B cell (primary cell): Measurements from ENCODE around the gene ANKRD33B. TPM values are rescaled to one million over a fixed set of nuclear protein-coding genes. Genes with fewer than 3 reads are reported as not detected.

Experiments
- ATAC-seq: fragments of 200-7000 bp; cut with Tn5 transposase; one replicate; pipeline ENCODE4 v1.10.0; 2021; ENCODE audit warnings: low read depth, mild to moderate bottlenecking, moderate number of reproducible peaks, moderate library complexity
- CTCF ChIA-PET: fragments of 350-600 bp; sonication (Branson Sonifier 250); formaldehyde crosslinking; loops from one replicate; lab custom pipeline; 2021; ENCODE audit warnings: antibody characterized with exemption, inconsistent platforms; lab: Charles Lee
- POLR2A ChIA-PET: fragments of 350-600 bp; sonication (Branson Sonifier 250); formaldehyde crosslinking; loops from one replicate; lab custom pipeline; 2021; ENCODE audit warnings: antibody characterized with exemption; lab: Charles Lee
- DNase-seq: peaks from one replicate; pipeline ENCODE4 v3.0.0; 2013
- H2AFZ ChIP-seq: 2 replicates; pipeline ENCODE4 v1.6.1; 2012; ENCODE audit warnings: mild to moderate bottlenecking, low read depth, low read length; ENCODE audit not compliant: insufficient read depth, poor library complexity, severe bottlenecking
- H3K27ac ChIP-seq, 2 donors: 1 replicate in 1 of 2; 2 replicates in 1 of 2; pipeline ENCODE4 v1.5.1; 2012 to 2013; ENCODE audit warnings: low read length in 2 of 2, mild to moderate bottlenecking in 2 of 2, moderate library complexity in 1 of 2
- H3K27me3 ChIP-seq, 4 experiments: fragments of 200-600 bp in 1 of 4; sonication (generic) in 1 of 4; replicated peaks in 1 of 4; 1 replicate in 2 of 4; 2 replicates in 2 of 4; pipeline versions ENCODE4 v1.6.1 to v1.7.0; 2013 to 2016; ENCODE audit warnings: low read length in 3 of 4, mild to moderate bottlenecking in 2 of 4, mixed read lengths in 1 of 4, moderate library complexity in 1 of 4; ENCODE audit not compliant: insufficient read depth in 4 of 4, control insufficient read depth in 3 of 4; ENCODE audit errors: control extremely low read depth in 1 of 4
- H3K36me3 ChIP-seq, 2 experiments: replicated peaks in 1 of 2; 1 replicate in 1 of 2; 2 replicates in 1 of 2; pipeline versions ENCODE4 v1.6.1 to v1.7.1; 2013; ENCODE audit warnings: low read length in 1 of 2; ENCODE audit not compliant: insufficient read depth in 2 of 2, control insufficient read depth in 1 of 2; ENCODE audit errors: control extremely low read depth in 1 of 2, extremely low read depth in 1 of 2
- H3K4me1 ChIP-seq, 2 donors: fragments of 200-600 bp in 1 of 2; sonication (generic) in 1 of 2; 1 replicate in 1 of 2; 2 replicates in 1 of 2; pipeline versions ENCODE4 v1.5.1 to v1.6.1; 2013 to 2017; ENCODE audit warnings: low read length in 2 of 2; ENCODE audit not compliant: control insufficient read depth in 2 of 2, insufficient read depth in 2 of 2
- H3K4me2 ChIP-seq: replicated peaks from 2 replicates; pipeline ENCODE3; 2012; ENCODE audit warnings: mild to moderate bottlenecking, low read depth, low read length; ENCODE audit not compliant: poor library complexity, severe bottlenecking
- H3K4me3 ChIP-seq, 5 experiments: fragments of 200-600 bp in 1 of 5; sonication (generic) in 1 of 5; 1 replicate in 3 of 5; 2 replicates in 2 of 5; pipeline versions ENCODE4 v1.5.1 to v1.7.0; 2011 to 2016; ENCODE audit warnings: low read length in 4 of 5, mild to moderate bottlenecking in 4 of 5, low read depth in 2 of 5, control low read depth in 1 of 5, moderate library complexity in 1 of 5; ENCODE audit not compliant: insufficient read depth in 1 of 5; ENCODE audit errors: control extremely low read depth in 1 of 5, extremely low read depth in 1 of 5
- H3K79me2 ChIP-seq: fragments of 200-600 bp; sonication (generic); one replicate; pipeline ENCODE4 v1.6.0; 2016; ENCODE audit warnings: low read length; ENCODE audit not compliant: control insufficient read depth, insufficient read depth
- H3K9ac ChIP-seq: fragments of 200-600 bp; sonication (generic); 2 replicates; pipeline ENCODE4 v1.6.1; 2017; ENCODE audit warnings: mild to moderate bottlenecking, low read length, moderate library complexity
- H3K9me3 ChIP-seq, 3 donors: one replicate each; pipeline versions ENCODE4 v1.6.1 to v1.7.1; 2013; ENCODE audit warnings: low read length in 2 of 3; ENCODE audit not compliant: control insufficient read depth in 2 of 3, insufficient read depth in 1 of 3; ENCODE audit errors: control extremely low read depth in 1 of 3
- H4K20me1 ChIP-seq: 2 replicates; pipeline ENCODE4 v1.6.0; 2012; ENCODE audit warnings: mild to moderate bottlenecking, low read length; ENCODE audit not compliant: insufficient read depth, control insufficient read depth, poor library complexity, severe bottlenecking
- H3K27ac Mint-ChIP-seq: one replicate; pipeline ENCODE4 v1.8.0; 2021; ENCODE audit warnings: mixed read lengths
- H3K27me3 Mint-ChIP-seq: one replicate; pipeline ENCODE4 v1.8.0; 2021; ENCODE audit warnings: mixed read lengths
- H3K4me1 Mint-ChIP-seq: one replicate; pipeline ENCODE4 v1.8.0; 2021; ENCODE audit warnings: mixed read lengths
- H3K4me3 Mint-ChIP-seq: one replicate; pipeline ENCODE4 v1.8.0; 2021; ENCODE audit warnings: mixed read lengths
- H3K9me3 Mint-ChIP-seq: one replicate; pipeline ENCODE4 v1.8.0; 2022; ENCODE audit warnings: mixed read lengths; ENCODE audit not compliant: insufficient read depth
- CTCF ChIP-seq: fragments of 200-600 bp; IDR thresholded peaks from one replicate; pipeline ENCODE4 v1.8.0; 2022; ENCODE audit warnings: antibody characterized with exemption, mild to moderate bottlenecking
- EZH2 ChIP-seq: IDR thresholded peaks from 2 replicates; pipeline ENCODE4 v1.6.1; 2012; ENCODE audit warnings: borderline replicate concordance, low read depth, mild to moderate bottlenecking, moderate library complexity, low read length; ENCODE audit not compliant: insufficient read depth, poor library complexity, severe bottlenecking
- WGBS: methylation state at CpG from one replicate; pipeline ENCODE4 v1.1.5; 2013; ENCODE audit warnings: missing lambda C conversion rate; ENCODE audit not compliant: insufficient coverage; 5-methylcytosine and 5-hydroxymethylcytosine counted together
- intact Hi-C: fragments of 100-400 bp; cut with micrococcal nuclease; formaldehyde crosslinking; loops from one replicate; pipeline ENCODE4 v1.10.0; 2022
- polyA plus RNA-seq: library from polyadenylated mRNA; depleted of rRNA; stranded (reverse); fragments of >200 nt; gene quantifications from 2 replicates; pipeline ENCODE4 v1.2.3, GENCODE V29; 2012
- total RNA-seq, 2 donors: library from RNA; stranded (reverse); fragments of 120-200 nt in 1 of 2; gene quantifications; 1 replicate in 1 of 2; 2 replicates in 1 of 2; pipeline versions ENCODE4 v1.2.3 to v1.2.4, GENCODE V29; 2013 to 2022

Gene ANKRD33B
- total and polyA plus RNA-seq, 2 donors (not counting 1 experiment from before 2014, with no cell fraction given) = 2.9 to 23.4 TPM

GRCh38 chr5:10602031-10602806 is 38.3 kb downstream of the ANKRD33B start:
- no peak for TF ChIP-seq EZH2
- no peak for TF ChIP-seq CTCF
- no peaks in the 10 kb centered on the region for H3K27me3 Mint-ChIP-seq
- no peaks in the 10 kb centered on the region for H3K9me3 Mint-ChIP-seq
- no peak overlapping the region for H2AFZ ChIP-seq
- ATAC-seq = no peak
- peaks cover 68% of the 10 kb centered on the region for H3K79me2 ChIP-seq
- no peak overlapping the region for H3K4me3 ChIP-seq
- H3K9me3 ChIP-seq = peaks cover 0 to 4% (median 2%) of the 10 kb centered on the region in 3 donors
- H4K20me1 ChIP-seq = peaks cover 26% of the 10 kb centered on the region
- ChIA-PET POLR2A (interaction anchor here (0.6 kb wide), 1 partner anchor 158 kb away, joined by 8 read pairs; no protein-coding TSS in a partner anchor), CTCF (interaction anchor here (0.6 to 1.5 kb wide), 3 partner anchors 11 to 25 kb away, joined by 3 to 5 read pairs (median 4); no protein-coding TSS in a partner anchor)
- no peaks in the 10 kb centered on the region for H3K36me3 ChIP-seq
- 90% methylated on average over 15 of the region's 15 CpGs for WGBS
- peak overlapping the region; percentile 74 for H3K4me3 Mint-ChIP-seq
- peaks cover 52% of the 10 kb centered on the region for H3K4me1 Mint-ChIP-seq
- intact Hi-C loops = no loop called here
- H3K4me2 ChIP-seq = no peak overlapping the region
- H3K9ac ChIP-seq = no peak overlapping the region
- peaks cover 18 to 23% of the 10 kb centered on the region in 2 donors for H3K4me1 ChIP-seq
- H3K27me3 ChIP-seq = no peaks in the 10 kb centered on the region
- no peak overlapping the region for H3K27ac ChIP-seq
- DNase-seq = peak; percentile 5
- no peak overlapping the region for H3K27ac Mint-ChIP-seq

- DNase-seq (peak; percentile 3), ATAC-seq (no peak)
- H3K27me3 Mint-ChIP-seq = no peaks in the 10 kb centered on the region
- H3K4me1 ChIP-seq = peaks cover 35 to 41% of the 10 kb centered on the region in 2 donors
- POLR2A ChIA-PET = interaction anchor here (1.0 kb wide), 1 partner anchor 17 kb away, joined by 3 read pairs; no protein-coding TSS in a partner anchor
- H3K27me3 ChIP-seq = no peaks in the 10 kb centered on the region
- TF ChIP-seq CTCF = no peak
- no peak for TF ChIP-seq EZH2
- no peak overlapping the region for H3K9ac ChIP-seq
- no peak overlapping the region for H3K27ac ChIP-seq
- H3K79me2 ChIP-seq = peaks cover 59% of the 10 kb centered on the region
- CTCF ChIA-PET = interaction anchor here (0.9 to 1.0 kb wide), 2 partner anchors 23 to 152 kb away, joined by 3 to 4 read pairs; no protein-coding TSS in a partner anchor
- peaks cover 0 to 4% (median 0%) of the 10 kb centered on the region in 3 donors for H3K9me3 ChIP-seq
- no peak overlapping the region for H3K4me3 ChIP-seq
- H3K27ac Mint-ChIP-seq = peak overlapping the region; percentile 26
- intact Hi-C loops = loop anchor here (5.0 kb wide), 1 partner anchor 118 kb away; no protein-coding TSS in a partner anchor
- WGBS = 88% methylated on average over 5 of the region's 6 CpGs
- H3K4me3 Mint-ChIP-seq = no peak overlapping the region
- H3K9me3 Mint-ChIP-seq = no peaks in the 10 kb centered on the region
- H3K4me2 ChIP-seq = no peak overlapping the region
- H2AFZ ChIP-seq = no peak overlapping the region
- H4K20me1 ChIP-seq = peaks cover 47% of the 10 kb centered on the region
- peaks cover 56% of the 10 kb centered on the region for H3K4me1 Mint-ChIP-seq
- H3K36me3 ChIP-seq = no peaks in the 10 kb centered on the region
Measured at GRCh38 chr5:10604975-10605374, 41.1 kb downstream of the ANKRD33B start.
